ENCODE data around the gene NKX6-2.

The NKX6-2 gene

GRCh38 chr10:132737390-132738048 lies 48.4 kb downstream of the NKX6-2 start:
- DNase-seq = no peak

DNA sequence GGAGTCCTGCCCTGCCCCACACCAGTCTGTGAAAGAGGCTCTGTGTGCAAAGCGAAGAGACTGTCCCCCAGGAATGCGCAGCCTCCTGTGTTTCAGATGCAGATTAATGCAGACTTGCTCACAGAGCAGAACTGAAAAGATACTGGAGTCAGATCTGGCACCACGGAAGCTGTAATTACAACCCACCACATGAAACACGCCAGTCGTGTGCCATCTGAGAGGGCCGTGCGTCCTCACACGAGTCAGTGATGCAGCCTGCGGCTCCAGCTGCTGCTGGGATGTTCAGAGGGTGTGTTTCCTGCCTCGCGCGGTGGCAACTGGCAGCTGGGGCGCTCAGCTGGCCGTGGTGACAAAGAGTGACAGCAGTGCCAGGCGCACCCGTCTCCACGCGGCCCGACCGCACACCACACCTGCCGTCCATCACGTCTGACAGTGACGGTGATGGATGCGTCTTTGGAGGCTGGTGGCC lies 50.0 kb downstream of the NKX6-2 start:
- no peak for DNase-seq

DNA sequence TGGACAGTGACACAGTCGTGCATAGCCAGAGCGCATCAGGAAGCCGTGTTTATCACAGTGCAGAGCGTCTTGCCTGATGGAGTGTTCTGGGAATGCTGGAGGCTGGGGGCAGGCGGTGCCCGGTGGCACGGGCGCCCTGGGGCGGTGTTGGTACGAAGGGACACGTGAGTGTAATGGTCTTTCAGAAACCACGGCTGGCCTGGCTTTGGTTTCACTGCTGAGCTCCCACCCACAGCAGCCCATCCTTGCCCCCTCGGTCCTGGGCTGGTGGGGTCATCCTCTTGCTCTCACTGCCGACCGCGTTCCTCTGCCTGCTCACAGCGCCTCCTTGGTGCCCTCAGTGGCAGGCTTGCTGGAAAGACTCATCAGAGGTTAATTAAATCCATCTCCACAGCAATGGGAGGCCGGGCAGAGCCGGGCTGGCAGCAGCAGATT lies 50.6 kb downstream of the NKX6-2 start:
- DNase-seq = no peak

- no peak for DNase-seq
Measured at GRCh38 chr10:132733926-132734325, 52.0 kb downstream of the NKX6-2 start.
